Stimulated activated CD4-positive, alpha-beta T cell treated with anti-CD3 and anti-CD28 coated beads, Interleukin-4, amount 100 ng/mL, for 1 hour (primary cell): ENCODE results near the gene PDE1A.

Experiments used
- DNase-seq: peaks from one replicate; pipeline ENCODE4 v3.0.0-alpha.2; 2020

Gene PDE1A

DNA sequence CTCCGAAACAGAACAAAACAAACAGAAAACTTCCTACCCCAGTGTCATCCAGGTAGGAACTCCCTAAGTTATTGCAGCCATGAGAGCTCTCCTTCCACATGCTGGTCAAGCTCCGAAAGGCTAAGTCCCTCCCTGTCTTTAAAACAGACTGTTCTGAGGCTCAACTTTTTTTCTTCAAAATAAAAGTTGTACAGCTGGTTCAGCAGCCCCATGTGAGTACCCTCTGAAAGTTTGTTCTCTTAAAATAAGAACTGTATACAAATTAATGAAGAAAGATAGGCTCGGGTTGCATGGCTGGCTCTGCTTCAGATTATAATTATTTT lies at the start of gene PDE1A:
Gene PDE1A, minus strand, starts transcription at position 119 of the 323 bp plus-strand sequence.
- DNase-seq: no peak

DNA sequence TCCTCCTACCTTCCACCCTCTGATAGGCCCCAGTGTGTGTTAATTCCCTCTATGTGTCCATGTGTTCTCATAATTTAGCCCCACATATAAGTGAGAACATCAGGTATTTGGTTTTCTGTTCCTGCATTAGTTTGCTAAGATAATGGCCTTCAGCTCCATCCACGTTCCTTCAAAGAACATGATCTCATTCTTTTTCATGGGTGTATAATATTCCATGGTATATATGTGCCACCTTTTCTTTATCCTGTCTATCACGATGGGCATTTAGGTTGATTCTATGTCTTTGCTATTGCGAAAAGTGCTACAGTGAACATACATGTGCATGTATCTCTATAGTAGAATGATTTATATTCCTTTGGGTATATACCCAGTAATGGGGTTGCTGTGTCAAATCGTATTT lies 46.8 kb upstream of the PDE1A start:
- DNase-seq: no peak

DNA sequence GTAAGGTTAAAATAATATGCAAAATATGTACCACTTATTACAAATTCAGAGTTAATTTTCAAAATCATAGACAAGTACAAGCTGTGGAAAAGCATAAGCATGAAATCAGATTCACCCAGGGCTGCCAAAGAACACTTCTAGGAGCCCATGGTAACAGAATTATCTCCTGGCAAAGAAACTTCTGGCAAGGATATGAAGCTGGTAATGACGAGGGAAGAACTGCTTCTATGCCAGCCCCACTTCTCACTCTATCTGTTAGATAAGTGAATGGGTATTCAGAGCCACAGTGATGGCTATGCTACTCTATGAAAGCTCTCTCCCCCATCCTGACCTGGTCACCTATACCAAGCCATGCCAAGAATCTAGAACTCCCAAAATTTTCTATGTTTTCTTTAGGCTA lies 36.9 kb upstream of the PDE1A start:
- no peak for DNase-seq

DNA sequence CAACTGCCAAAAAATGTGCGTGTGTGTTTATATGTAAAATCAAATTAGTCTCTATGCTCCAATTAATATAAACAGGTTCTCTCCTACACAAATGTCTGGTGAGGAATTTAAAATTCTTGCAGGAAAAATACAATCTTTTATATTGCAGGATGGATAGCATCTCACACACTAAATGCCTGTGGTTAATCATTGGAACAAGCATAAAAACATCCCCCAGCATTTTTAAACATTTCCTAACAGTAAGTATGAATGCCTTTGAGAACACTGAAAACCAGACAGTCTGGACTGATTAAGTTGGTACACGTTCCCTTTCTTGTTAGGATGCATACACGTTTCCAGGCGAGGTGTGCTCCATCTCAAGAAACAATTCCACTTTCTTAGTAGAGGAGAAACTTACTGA lies 29.9 kb upstream of the PDE1A start:
- no peak for DNase-seq

DNA sequence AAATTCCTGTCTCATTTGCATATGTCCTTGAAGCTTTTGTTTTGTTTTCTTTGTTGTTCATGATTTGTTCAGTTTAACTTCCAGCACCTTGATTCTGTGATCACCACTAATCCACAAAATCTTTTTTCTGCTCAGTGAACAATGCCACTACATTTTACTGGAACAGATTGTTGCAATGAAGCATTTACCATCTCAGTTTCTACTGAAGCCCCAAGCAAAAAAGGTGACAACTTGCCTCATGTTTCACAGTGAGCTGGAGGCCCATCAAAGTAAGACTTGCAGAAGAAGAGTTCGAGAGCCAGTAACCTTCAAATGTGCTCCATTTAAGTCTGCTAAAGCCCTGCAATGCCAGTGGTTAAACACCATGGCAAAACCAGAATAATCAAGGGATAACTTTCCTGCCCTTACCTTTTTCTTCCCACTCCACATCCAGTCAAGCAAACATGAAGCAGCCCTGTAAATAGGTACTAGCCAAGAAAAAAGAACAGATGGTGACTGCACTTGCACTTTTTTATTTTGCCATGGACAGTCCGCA lies 25.7 kb upstream of the PDE1A start:
- DNase-seq: no peak

DNA sequence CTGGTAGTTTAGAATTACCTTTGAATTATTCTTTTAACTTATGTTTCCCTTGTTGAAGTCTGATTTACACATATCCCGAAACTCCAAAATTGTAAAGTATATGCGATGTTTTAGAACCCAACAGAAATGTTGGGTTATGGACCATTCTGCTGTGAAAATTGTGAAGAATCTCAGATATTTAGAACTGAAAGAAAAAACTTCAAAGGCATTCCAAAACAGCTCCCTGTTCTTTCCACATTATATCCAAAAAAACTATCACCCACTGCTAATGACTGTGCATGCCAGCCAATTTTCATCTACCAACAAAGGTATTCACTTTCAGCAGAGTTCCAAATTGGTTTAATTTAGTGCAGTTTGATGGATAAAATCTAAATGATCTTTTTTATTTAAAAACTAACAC lies 21.5 kb upstream of the PDE1A start:
- DNase-seq: no peak

DNA sequence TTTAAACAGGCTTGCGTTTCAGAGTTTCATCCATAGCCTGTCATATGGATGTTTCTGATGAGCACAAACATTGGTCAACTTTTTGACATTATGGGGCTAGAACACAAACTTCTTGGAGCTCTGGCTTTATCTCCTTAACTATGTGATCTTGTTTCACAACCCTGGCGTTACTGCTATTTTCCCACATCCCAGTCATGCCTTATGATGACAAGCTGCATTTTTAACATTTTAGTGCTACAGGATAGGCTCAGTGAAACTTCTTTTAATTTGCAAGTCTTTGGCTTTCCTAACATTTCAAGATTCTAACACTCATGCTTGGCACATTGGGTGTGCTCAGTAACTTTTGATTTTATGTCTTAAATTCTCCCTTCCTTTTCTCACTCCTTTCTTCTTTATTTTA lies 21.0 kb upstream of the PDE1A start:
- DNase-seq: no peak

DNA sequence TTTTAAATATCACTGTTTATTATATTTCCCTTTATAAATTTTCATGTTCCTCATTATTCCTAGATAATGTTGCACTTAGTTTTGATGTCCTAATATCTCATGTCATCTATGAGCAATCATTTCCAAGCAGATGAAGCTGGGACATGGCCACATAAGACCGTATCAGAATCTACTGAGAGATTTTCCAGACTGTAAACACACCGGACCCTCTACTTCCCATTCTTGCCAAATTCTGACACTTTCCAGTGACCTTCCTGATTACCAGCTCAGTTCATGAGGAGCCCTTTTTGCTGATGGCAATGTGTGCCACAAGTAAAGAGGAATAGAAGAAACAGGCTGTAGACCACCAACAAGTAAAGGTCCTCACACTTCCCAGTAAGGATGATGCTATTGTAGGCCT lies 20.3 kb upstream of the PDE1A start:
- no peak for DNase-seq

DNA sequence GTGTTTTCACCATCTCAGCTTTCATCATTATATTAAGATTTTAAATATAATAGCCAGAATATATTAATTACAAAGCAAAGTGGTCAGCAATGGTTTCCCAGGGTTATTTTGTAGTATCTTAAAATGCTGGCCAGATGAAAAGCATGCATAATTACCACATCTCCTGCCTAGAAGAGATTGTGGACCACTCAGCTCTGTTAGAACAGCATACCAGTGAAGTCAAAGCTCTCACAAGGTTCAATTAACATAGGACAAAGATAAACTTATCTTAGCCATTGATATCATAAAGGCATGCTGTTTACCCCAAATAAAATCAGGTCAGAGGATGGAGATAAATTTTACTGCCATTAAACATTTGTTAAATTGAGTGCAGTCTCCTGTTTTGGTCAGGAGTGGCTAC lies 19.3 kb upstream of the PDE1A start:
- no peak for DNase-seq

DNA sequence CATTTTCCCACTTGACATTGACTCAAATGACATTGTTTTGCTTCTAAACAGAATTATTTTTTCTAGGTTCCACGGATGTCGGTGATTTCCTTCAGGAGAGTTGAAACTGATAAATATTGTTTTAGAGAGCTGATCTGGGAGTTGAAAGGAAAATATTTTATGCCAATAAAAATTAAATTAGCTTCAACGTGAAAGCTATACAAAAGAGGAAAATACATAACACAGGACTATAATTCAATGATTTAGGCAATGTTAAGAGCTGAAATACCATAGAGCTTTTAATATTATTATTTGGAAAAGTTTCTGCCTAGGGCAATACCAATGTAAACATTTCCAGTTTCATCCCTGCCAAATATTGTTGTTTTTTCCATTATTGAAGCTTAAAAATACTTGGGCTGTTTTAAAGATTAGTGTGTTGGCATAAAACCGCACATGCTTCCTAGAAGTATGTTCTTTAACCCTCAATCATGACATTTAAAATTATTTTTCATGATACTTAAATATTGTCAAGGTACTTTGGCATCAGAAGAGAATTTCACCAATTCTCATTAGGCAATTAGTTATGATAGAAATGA lies 18.6 kb upstream of the PDE1A start:
- DNase-seq: no peak

DNA sequence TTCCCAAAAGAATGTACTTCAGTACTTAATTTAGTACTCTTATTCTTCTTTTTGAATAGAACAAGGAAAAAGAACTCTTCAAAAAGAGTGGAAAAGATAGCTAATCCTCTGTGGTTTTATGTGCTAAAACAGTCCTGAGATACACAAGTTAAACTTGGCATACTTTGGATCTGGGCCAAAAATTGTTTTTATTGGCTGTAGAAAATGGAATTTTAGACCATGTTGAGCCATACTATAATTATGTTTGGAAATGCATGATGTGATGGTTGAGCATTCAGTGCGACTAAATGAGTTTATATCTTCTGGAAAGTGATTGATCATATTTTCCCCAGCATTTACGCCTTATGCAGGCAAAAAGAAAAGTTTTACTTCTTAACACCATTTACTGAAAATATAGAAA lies 18.0 kb upstream of the PDE1A start:
- DNase-seq: no peak

DNA sequence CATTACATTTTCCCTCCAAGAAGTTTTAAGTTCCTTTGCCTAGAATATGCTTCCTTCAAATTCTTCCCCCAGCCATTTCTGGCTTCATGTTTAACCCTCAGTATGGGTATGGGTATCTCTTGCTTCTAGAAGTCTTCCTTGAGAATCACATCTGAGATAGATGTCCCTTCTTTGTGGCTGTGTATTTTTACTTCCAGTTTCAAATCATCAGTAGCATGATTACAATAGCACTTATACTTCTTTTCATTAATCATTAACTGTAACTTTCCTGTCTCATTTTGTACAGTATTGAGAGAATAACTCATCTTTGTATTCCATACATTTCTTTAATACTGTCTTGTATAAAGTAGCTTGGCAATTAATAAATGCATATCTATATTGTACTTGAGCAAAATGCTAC lies 17.3 kb upstream of the PDE1A start:
- no peak for DNase-seq

DNA sequence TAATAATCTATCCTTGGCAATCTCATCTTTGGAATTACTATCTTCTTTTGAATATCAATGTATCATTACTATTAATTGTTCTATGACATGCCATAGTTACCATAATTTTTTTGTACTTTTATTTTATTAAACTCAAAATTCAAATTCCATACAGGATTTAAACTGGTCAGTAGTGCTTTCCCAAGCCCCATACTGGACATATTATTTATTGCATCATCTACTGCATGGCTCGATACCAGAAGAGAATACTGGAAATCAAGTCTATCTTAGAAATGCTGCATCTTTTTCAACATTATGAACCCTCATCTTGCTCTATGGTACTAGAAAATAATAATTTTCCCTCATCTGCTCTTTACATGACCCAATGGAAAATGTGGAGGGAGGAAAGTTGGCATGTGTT lies 9.4 kb upstream of the PDE1A start:
- DNase-seq: no peak

DNA sequence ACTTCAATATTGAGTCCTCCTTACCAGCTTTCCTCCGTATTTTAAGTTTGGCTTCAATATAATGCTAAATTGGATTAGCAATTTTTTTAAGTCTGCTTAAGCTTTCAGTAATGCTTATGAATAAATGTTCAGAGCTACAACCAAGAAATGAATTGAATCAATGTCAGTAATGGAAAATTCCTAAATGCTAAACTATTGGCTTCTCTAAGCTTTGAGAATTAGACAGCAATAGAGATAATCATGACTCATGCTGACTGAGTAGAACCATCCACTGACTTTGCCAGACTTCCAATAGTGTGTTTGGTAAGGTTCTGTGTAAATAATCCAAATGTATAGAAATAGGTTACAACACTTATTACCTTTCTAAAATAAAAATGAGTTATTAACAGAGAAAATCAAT lies 8.9 kb upstream of the PDE1A start:
- no peak for DNase-seq

DNA sequence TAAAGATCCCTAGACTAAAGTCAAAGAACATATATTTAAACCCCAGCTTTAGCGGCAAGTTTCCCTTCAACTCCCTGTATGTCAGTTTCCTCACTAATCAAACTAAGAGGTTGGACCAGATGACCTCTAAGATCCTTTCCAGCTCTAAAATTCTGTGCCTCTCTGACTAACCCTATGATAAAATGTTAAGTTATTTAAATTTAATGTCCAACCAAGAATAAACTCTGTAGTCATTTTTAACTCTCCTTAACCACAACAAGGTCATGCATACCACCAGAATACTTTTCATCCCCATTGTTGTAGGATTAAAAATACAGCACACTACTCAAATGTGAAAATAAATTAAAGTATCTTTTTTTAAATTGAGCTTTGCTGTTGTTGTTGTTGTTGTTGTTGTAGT lies 5.2 kb upstream of the PDE1A start:
- no peak for DNase-seq

DNA sequence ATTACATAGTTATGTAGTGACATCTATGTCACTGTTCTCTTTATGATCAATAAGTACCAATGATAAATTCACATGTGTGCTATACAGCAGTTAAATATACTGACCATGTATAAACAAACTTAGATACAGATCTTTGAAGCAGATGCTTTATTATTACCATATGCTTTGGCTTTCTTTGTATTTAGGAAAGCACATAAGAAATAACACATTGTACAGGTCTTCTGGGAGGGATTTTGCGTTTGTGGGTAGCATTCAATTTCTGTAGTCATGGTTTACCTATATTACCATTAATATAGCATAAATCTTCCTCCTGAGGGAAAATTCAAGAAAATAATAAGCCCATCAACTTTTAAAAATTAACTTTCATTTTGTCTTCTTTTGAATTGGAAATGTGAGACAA lies 1.6 kb upstream of the PDE1A start:
- DNase-seq: no peak

DNA sequence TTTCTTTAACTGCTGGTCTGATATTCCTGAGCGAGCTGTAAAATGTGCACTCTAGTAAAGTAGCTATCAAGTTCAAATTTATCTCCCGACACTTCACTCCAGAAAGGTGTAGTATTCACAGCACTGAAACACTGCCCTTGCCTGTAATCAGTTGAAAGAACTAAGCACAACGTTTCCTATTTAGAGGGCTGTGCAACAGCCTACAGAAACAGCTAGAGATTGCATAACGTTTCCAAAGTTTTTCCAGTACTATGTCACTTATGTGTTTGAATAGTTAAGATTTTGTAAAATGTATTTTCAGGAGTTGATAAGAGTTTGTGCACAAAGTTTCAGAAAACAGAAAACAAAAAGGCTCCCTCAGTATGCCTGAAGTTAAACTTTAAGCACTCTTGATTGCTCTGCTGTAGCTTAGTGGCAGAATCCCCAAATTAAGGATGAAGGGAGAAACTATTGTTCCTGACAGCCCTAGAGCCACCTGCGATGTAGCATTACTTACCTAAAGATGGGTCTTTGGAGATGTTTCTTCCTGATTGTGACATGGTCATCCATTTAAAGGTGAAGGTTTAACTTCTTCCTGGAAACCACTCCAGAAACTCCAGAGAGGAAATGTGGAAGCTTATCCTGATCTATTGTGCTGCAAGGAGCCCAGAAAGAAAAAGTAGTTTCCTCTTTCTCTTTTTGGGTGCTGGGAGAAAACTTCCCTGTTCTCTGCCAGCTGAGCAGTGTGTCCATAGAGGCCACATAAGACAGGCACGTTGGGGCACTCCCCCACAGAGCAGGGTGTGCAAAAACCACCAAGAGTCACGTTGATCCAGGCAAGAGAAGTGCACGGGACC lies 536 bp downstream of the PDE1A start:
- DNase-seq: no peak

DNA sequence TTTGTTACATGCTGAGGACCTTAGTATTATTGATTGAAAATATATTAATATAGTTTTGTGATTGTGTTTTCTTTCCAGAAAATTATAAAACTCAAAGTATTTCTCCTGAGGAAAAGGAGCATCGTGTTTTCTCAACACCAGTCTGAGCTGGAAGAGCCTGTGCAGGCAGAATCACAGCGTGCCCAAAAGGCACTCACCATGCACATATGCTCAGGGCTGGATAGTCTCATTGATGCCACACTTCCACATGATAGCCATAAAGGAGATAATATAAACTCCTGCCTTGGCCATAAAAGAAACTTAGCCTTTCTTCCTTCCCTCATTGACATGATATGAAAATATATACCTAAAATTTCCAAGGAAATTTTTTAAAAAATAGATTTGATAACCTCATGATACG lies 4.0 kb downstream of the PDE1A start:
- no peak for DNase-seq

DNA sequence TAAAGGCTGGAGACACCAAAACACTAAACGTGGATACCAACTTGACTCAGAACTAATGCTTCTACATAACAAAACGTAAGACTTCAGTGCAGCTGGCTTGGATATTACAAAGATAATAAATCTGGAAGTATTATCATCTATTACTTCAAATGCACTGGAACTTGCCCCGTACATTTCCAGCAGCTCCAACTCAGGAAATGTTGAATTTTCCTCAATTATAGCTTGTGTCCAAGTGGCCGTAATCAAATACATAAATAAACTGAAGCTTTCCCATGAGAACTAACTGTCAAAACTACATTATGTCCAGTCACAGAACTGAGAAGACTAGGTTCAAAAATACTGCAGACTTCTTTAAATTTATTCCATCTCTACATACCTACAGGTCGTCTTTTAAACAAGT lies 6.2 kb downstream of the PDE1A start:
- no peak for DNase-seq

DNA sequence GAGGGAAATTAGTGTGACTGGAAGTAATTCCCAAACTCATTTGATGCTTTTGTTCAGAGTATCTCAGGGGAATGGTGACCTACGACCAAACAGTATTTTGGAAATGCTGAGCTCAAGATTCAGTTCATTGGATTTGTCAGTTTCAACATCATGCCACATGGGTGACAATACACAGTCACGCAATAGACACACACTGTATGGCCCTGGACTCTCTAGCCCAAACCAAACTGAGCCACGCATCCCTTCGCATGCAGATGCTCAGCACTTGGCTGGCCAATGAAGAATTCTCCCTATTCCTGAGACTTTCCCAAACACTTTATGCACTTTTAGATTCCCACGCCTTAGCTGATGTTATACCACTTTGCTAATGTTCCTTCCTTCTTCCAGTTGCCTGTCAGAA lies 10.0 kb downstream of the PDE1A start:
- no peak for DNase-seq

DNA sequence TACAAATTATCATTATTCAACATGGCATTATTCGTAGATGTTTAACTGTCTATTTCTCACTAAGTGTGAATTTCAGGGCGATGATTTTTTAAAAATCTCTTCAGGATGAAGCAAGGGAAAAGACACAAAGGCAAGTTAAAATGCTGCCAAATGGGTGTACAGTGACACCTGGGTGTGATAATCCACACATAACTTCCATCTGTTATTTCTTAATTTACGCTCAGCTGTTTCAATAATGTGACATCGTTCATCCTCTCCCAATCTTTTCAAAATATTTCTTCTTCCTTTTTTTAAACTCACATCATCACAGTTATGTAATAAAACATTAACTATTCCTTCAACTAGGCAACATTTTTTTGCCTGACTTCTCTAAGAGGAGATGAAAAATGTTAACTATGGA lies 10.6 kb downstream of the PDE1A start:
- no peak for DNase-seq

DNA sequence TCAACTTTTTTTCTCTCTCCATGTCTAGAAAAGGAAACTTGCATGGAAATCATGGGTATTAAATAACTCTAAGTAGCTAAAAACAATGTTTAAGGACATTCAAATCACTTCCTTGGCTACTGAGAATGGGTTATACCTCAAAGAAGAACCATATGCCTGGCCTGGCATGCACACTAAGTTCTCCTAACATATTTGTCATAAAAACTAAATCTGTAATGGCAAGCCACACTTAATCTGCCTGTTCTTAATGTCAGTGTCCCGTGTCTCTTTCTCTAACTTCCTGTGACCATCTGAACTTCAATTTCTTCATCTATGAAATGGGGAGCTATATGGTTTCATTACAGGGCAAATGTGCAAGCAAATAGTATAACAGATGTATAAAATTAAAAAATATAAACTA lies 11.1 kb downstream of the PDE1A start:
- no peak for DNase-seq

DNA sequence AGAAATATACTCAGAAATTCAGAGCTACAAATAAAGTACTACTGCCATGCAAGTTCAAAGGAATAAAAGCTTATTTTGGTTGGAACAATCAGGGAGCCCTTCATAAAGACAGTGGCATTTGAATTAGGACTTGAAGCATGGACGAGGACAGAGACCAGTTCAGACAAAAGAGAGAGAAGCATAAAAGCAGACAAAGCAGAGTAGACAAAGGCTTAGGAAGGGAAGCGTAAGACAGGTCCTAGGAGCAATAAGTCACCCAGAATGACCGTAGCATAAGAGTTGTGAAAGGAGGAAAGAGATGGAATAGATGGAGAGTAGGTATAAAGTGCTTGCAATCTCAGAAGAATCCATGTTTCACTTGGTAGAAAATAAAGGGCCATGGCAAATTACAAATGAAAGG lies 14.0 kb downstream of the PDE1A start:
- DNase-seq: no peak

DNA sequence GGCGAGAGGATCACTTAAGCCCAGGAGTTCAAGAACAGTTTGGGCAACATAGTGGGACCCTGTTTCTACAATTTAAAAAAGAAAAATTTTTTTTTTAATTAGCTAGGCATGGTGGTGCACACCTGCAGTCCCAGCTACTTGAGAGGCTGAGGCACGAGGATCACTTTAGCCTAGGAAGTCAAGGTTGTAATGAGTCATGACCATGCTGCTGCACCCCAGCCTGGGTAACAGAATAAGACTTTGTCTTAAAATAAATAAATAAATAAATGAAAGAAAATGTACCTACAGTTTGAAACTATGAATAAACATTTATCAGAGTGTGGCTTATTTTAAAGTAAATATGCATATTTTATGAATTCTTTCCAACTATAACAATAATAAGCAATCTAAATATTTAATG lies 16.7 kb downstream of the PDE1A start:
- DNase-seq: no peak

DNA sequence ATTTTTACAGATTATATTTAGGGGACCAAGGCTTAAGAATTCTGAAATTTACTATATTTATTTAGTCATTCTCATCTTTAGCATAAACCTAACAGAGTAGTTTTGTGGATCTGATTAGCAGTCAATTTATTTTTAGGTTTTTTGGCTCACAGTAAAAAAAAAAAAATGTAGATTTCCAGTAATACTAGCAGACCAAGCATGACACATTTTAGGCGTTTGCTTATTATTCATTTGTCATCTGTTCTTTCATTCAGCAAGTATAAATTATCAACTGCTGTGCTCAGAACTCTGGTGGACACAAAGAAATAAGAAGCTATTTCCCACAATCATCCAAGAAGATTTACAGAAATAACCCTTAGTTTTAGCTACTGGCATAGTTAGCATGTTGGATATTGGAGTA lies 20.6 kb downstream of the PDE1A start:
- DNase-seq: no peak
